SK-N-MC (cell line): Measurements from ENCODE around the gene CNTNAP4.

Experiments used
- EZH2 ChIP-seq: fragments of 200-600 bp; sonication (generic); IDR thresholded peaks from one replicate; pipeline ENCODE4 v1.6.1; 2017; ENCODE audit warnings: antibody characterized with exemption
- POLR2AphosphoS5 ChIP-seq: IDR thresholded peaks from 2 replicates; pipeline ENCODE4 v1.6.1; 2012; ENCODE audit warnings: mild to moderate bottlenecking, low read depth, low read length, borderline replicate concordance

- TF ChIP-seq POLR2AphosphoS5, result no peak
- no peak for TF ChIP-seq EZH2
Measured at GRCh38 chr16:76571755-76572154, 294.6 kb downstream of the CNTNAP4 start.
